Esophagus squamous epithelium (tissue), 4 donors: ENCODE results near the gene LOXL1.

Experiments used
- CTCF ChIP-seq, 6 experiments: fragments of 450-650 bp in 4 of 6; fragments of 200-600 bp in 2 of 6; sonication (generic) in 2 of 6; IDR thresholded peaks; one replicate each; pipeline ENCODE4 v1.5.1; 2016 to 2019; ENCODE audit warnings: antibody characterized with exemption in 6 of 6, mild to moderate bottlenecking in 4 of 6, moderate library complexity in 4 of 6
- POLR2A ChIP-seq, 4 donors: fragments of 450-650 bp; IDR thresholded peaks; one replicate each; pipeline ENCODE4 v1.6.1; 2017; ENCODE audit warnings: antibody characterized with exemption in 4 of 4, mild to moderate bottlenecking in 4 of 4, moderate library complexity in 3 of 4

- no peak for TF ChIP-seq CTCF (IDR thresholded peaks at IDR 0.05)
- no peak for TF ChIP-seq POLR2A (IDR thresholded peaks at IDR 0.05)
Measured at GRCh38 chr15:73907035-73907408, 19.2 kb upstream of the LOXL1 start.
